NCI-H510A treated with DMSO at 0.1 percent for 48 hours (cell line): ENCODE results near the gene NATD1.

Source experiments
- DNase-seq: peaks from one replicate; lab custom pipeline; 2025; lab: John Stamatoyannopoulos, UW

Gene NATD1

GRCh38 chr17:21275579-21276263 lies 22.5 kb upstream of the NATD1 start:
- DNase-seq: peak; percentile 90

- DNase-seq: no peak
These were observed 21.9 kb upstream of the NATD1 start for GRCh38 chr17:21275047-21275578.

- no peak for DNase-seq
These were observed 19.9 kb upstream of the NATD1 start for GRCh38 chr17:21272881-21273792.

- no peak for DNase-seq
These were observed 19.0 kb upstream of the NATD1 start for GRCh38 chr17:21272250-21272649.

GRCh38 chr17:21271454-21272183 lies 18.4 kb upstream of the NATD1 start:
- DNase-seq: no peak

- DNase-seq: no peak
These were observed 16.2 kb upstream of the NATD1 start for GRCh38 chr17:21269394-21269793.

- DNase-seq: no peak
These were observed 15.5 kb upstream of the NATD1 start for GRCh38 chr17:21268596-21269188.

GRCh38 chr17:21263376-21263775 lies 10.2 kb upstream of the NATD1 start:
- no peak for DNase-seq

GRCh38 chr17:21262259-21262993 lies 9.2 kb upstream of the NATD1 start:
- no peak for DNase-seq

- no peak for DNase-seq
These were observed 5.4 kb upstream of the NATD1 start for GRCh38 chr17:21258593-21258992.

GRCh38 chr17:21253646-21254441 lies 634 bp upstream of the NATD1 start:
- no peak for DNase-seq

- no peak for DNase-seq
These were observed 868 bp downstream of the NATD1 start for GRCh38 chr17:21252289-21252795.

GRCh38 chr17:21251337-21252010 lies 1.7 kb downstream of the NATD1 start:
- no peak for DNase-seq

- DNase-seq: no peak
These were observed 2.4 kb downstream of the NATD1 start for GRCh38 chr17:21250854-21251253.

- DNase-seq: no peak
These were observed 3.1 kb downstream of the NATD1 start for GRCh38 chr17:21249920-21250703.

- DNase-seq: no peak
These were observed 4.0 kb downstream of the NATD1 start for GRCh38 chr17:21249086-21249795.

GRCh38 chr17:21248500-21248899 lies 4.7 kb downstream of the NATD1 start:
- no peak for DNase-seq
